CD4-positive, CD25-positive, alpha-beta regulatory T cell (primary cell): ENCODE data around the gene AFDN. TPM values are rescaled to one million over a fixed set of nuclear protein-coding genes. Genes with fewer than 3 reads are reported as not detected.

Experiments used
- ATAC-seq, 2 donors: fragments of 150-1000 bp; cut with Tn5 transposase; one replicate each; pipeline ENCODE4 v1.10.0; 2021; ENCODE audit warnings: low read depth in 2 of 2, moderate number of reproducible peaks in 2 of 2, moderate library complexity in 1 of 2
- DNase-seq, 3 donors: peaks; one replicate each; pipeline versions ENCODE4 v3.0.0 to v3.0.0-alpha.2; 2012 to 2022; ENCODE audit warnings: mixed read lengths in 1 of 3
- H3K27ac ChIP-seq: one replicate; pipeline ENCODE4 v1.7.0; 2013; ENCODE audit warnings: mild to moderate bottlenecking, low read length; ENCODE audit not compliant: insufficient read depth, poor library complexity, severe bottlenecking
- H3K27me3 ChIP-seq: one replicate; pipeline ENCODE4 v1.7.0; 2013; ENCODE audit warnings: low read length; ENCODE audit not compliant: control insufficient read depth, insufficient read depth
- H3K36me3 ChIP-seq: one replicate; pipeline ENCODE4 v1.7.0; 2013; ENCODE audit warnings: mild to moderate bottlenecking, low read length, moderate library complexity; ENCODE audit not compliant: control insufficient read depth, insufficient read depth
- H3K4me1 ChIP-seq: 2 replicates; pipeline ENCODE4 v1.7.0; 2013; ENCODE audit warnings: mild to moderate bottlenecking, low read length; ENCODE audit not compliant: insufficient read depth, control insufficient read depth, poor library complexity, severe bottlenecking
- H3K4me3 ChIP-seq: one replicate; pipeline ENCODE4 v1.7.0; 2013; ENCODE audit warnings: low read depth, mild to moderate bottlenecking, low read length, moderate library complexity
- H3K9me3 ChIP-seq, 2 experiments: 1 replicate in 1 of 2; 2 replicates in 1 of 2; pipeline ENCODE4 v1.7.0; 2013; ENCODE audit warnings: low read length in 2 of 2, mild to moderate bottlenecking in 1 of 2, moderate library complexity in 1 of 2; ENCODE audit not compliant: control insufficient read depth in 2 of 2
- H3K27ac Mint-ChIP-seq, 3 donors: one replicate each; pipeline ENCODE4 v1.8.0; 2020 to 2022; ENCODE audit warnings: mild to moderate bottlenecking in 3 of 3, mixed read lengths in 3 of 3, moderate library complexity in 2 of 3
- H3K27me3 Mint-ChIP-seq: one replicate; pipeline ENCODE4 v1.8.0; 2022; ENCODE audit warnings: mild to moderate bottlenecking, mixed read lengths
- H3K36me3 Mint-ChIP-seq: one replicate; pipeline ENCODE4 v1.8.0; 2020; ENCODE audit warnings: mixed read lengths
- H3K4me1 Mint-ChIP-seq, 4 donors: one replicate each; pipeline ENCODE4 v1.8.0; 2020 to 2022; ENCODE audit warnings: mixed read lengths in 4 of 4, mild to moderate bottlenecking in 1 of 4
- H3K4me3 Mint-ChIP-seq, 4 donors: one replicate each; pipeline ENCODE4 v1.8.0; 2020 to 2022; ENCODE audit warnings: mild to moderate bottlenecking in 4 of 4, mixed read lengths in 4 of 4, moderate library complexity in 3 of 4
- H3K9me3 Mint-ChIP-seq, 7 donors: one replicate each; pipeline ENCODE4 v1.8.0; 2020 to 2022; ENCODE audit warnings: mixed read lengths in 7 of 7, mild to moderate bottlenecking in 3 of 7, moderate library complexity in 2 of 7
- polyA plus RNA-seq, 4 donors: library from polyadenylated mRNA; unstranded; fragments of 300-500 nt; fragmentation: Illumina TruSeq; gene quantifications; one replicate each; pipeline ENCODE4 v1.2.3, GENCODE V29; 2021
- total RNA-seq: library from RNA; stranded (reverse); gene quantifications from one replicate; pipeline ENCODE4 v1.2.3, GENCODE V29; 2022

AFDN gene
- total and polyA plus RNA-seq, 5 donors from 2014 or later, result 2.0 to 39.9 (median 3.1) TPM

DNA sequence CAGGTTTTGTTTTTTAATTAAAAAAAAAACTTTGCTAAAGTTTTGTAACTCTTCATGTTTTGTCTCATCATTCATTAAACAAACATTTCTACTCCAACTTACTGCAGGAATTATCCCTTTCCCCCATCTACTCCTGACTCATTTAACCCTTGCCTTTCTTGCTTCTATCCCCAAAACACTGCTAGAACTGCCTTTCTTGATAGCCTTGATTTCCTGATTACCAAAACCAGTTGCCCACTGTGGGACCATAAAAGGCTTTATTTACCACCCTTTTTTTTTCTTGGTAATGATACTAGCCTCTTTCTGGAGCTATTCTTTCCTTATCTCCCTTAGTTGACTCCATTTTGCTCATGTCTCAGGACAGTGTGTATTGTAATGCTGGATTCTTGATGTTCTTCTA is 15.3 kb downstream of the AFDN start:
- H3K27ac Mint-ChIP-seq, result no peak overlapping the region
- Histone ChIP-seq H3K9me3 (no peaks in the 10 kb centered on the region), H3K27ac (no peak overlapping the region), H3K36me3 (no peaks in the 10 kb centered on the region), H3K4me1 (no peaks in the 10 kb centered on the region), H3K4me3 (no peak overlapping the region), H3K27me3 (no peaks in the 10 kb centered on the region)
- H3K4me3 Mint-ChIP-seq, result no peak overlapping the region
- H3K9me3 Mint-ChIP-seq, result no peaks in the 10 kb centered on the region
- ATAC-seq, result no peak
- DNase-seq, result no peak
- H3K27me3 Mint-ChIP-seq, result peaks cover 4% of the 10 kb centered on the region
- H3K36me3 Mint-ChIP-seq, result no peaks in the 10 kb centered on the region
- H3K4me1 Mint-ChIP-seq, result no peaks in the 10 kb centered on the region

DNA sequence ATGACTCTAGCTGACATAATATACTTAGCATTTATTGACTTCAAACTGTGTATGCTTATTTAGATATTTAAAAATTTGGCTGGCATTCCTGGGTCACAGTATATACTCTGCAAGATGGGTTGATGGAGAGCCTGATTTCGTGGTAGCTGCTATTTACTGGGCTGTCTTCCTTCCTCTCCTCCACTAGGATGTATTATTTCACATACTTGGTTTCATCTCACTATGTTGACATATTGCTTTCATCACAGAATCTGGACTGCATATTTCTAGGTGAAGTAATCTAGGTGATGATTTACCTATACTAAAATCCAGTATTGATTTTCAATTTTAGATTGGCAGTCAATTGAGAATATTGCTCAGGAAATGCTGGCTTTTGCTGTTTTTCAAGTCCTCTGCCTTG is 15.7 kb downstream of the AFDN start:
- peaks cover 4% of the 10 kb centered on the region for H3K27me3 Mint-ChIP-seq
- Histone ChIP-seq H3K27me3 (no peaks in the 10 kb centered on the region), H3K27ac (no peak overlapping the region), H3K36me3 (no peaks in the 10 kb centered on the region), H3K9me3 (no peaks in the 10 kb centered on the region), H3K4me1 (no peaks in the 10 kb centered on the region), H3K4me3 (no peak overlapping the region)
- no peaks in the 10 kb centered on the region for H3K4me1 Mint-ChIP-seq
- DNase-seq (no peak), ATAC-seq (no peak)
- no peak overlapping the region for H3K4me3 Mint-ChIP-seq
- H3K9me3 Mint-ChIP-seq, result no peaks in the 10 kb centered on the region
- H3K36me3 Mint-ChIP-seq, result no peaks in the 10 kb centered on the region
- peak overlapping the region in 1 of 3 donors; percentile 20 for H3K27ac Mint-ChIP-seq

DNA sequence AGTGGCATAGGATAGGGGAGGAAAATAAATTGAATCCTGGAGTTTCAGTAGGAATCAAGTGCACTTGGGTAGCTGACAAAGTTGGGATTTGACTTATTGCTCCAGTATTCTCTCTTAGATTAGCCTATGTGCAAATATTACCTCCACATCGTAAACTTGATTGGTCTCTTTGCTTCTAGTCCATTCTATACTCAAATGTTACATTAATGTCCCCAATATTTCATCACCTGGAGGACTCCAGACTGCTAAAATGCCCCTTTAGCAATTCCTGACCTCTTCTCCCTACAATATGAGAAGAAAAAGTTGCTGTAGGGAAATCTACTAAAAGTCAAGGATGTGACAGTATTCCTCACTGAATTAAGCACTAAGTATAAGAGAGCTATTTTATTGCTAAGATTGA is 16.3 kb downstream of the AFDN start:
- H3K27me3 Mint-ChIP-seq, result peaks cover 4% of the 10 kb centered on the region
- H3K27ac ChIP-seq, result no peak overlapping the region
- no peak overlapping the region for H3K4me3 ChIP-seq
- ATAC-seq (no peak), DNase-seq (no peak)
- no peaks in the 10 kb centered on the region for H3K27me3 ChIP-seq
- no peak overlapping the region for H3K4me3 Mint-ChIP-seq
- H3K4me1 ChIP-seq, result no peaks in the 10 kb centered on the region
- no peaks in the 10 kb centered on the region for H3K9me3 Mint-ChIP-seq
- H3K27ac Mint-ChIP-seq, result peak overlapping the region in 1 of 3 donors; percentile 20
- no peaks in the 10 kb centered on the region for H3K9me3 ChIP-seq
- H3K4me1 Mint-ChIP-seq, result peaks cover 0 to 4% (median 0%) of the 10 kb centered on the region in 4 donors
- H3K36me3 Mint-ChIP-seq, result no peaks in the 10 kb centered on the region
- no peaks in the 10 kb centered on the region for H3K36me3 ChIP-seq

- Histone ChIP-seq H3K36me3 (no peaks in the 10 kb centered on the region), H3K27ac (no peak overlapping the region), H3K4me3 (no peak overlapping the region), H3K4me1 (no peaks in the 10 kb centered on the region), H3K27me3 (peaks cover 2% of the 10 kb centered on the region), H3K9me3 (no peaks in the 10 kb centered on the region)
- no peak overlapping the region for H3K27ac Mint-ChIP-seq
- DNase-seq (no peak), ATAC-seq (no peak)
- no peaks in the 10 kb centered on the region for H3K36me3 Mint-ChIP-seq
- H3K9me3 Mint-ChIP-seq, result peaks cover 0 to 2% (median 0%) of the 10 kb centered on the region in 7 donors
- no peaks in the 10 kb centered on the region for H3K27me3 Mint-ChIP-seq
- peaks cover 0 to 6% (median 2%) of the 10 kb centered on the region in 4 donors for H3K4me1 Mint-ChIP-seq
- no peak overlapping the region for H3K4me3 Mint-ChIP-seq
Observed at GRCh38 chr6:167845856-167846255, 19.1 kb downstream of the AFDN start.

- Mint-ChIP-seq H3K4me3 (no peak overlapping the region), H3K27me3 (no peaks in the 10 kb centered on the region), H3K4me1 (peaks cover 0 to 11% (median 3%) of the 10 kb centered on the region in 4 donors), H3K9me3 (peaks cover 0 to 2% (median 0%) of the 10 kb centered on the region in 7 donors), H3K27ac (no peak overlapping the region), H3K36me3 (no peaks in the 10 kb centered on the region)
- H3K4me1 ChIP-seq, result no peaks in the 10 kb centered on the region
- H3K27me3 ChIP-seq, result peaks cover 2% of the 10 kb centered on the region
- no peak for DNase-seq
- H3K27ac ChIP-seq, result no peak overlapping the region
- H3K4me3 ChIP-seq, result no peak overlapping the region
- no peak for ATAC-seq
- H3K36me3 ChIP-seq, result no peaks in the 10 kb centered on the region
- H3K9me3 ChIP-seq, result no peaks in the 10 kb centered on the region
Observed at GRCh38 chr6:167846997-167847606, 20.4 kb downstream of the AFDN start.

- no peak overlapping the region for H3K27ac Mint-ChIP-seq
- H3K9me3 Mint-ChIP-seq, result peaks cover 0 to 2% (median 0%) of the 10 kb centered on the region in 7 donors
- H3K27me3 ChIP-seq, result peaks cover 2% of the 10 kb centered on the region
- no peaks in the 10 kb centered on the region for H3K4me1 ChIP-seq
- no peak for ATAC-seq
- no peak overlapping the region for H3K27ac ChIP-seq
- H3K36me3 Mint-ChIP-seq, result no peaks in the 10 kb centered on the region
- peaks cover 0 to 11% (median 3%) of the 10 kb centered on the region in 4 donors for H3K4me1 Mint-ChIP-seq
- H3K9me3 ChIP-seq, result no peaks in the 10 kb centered on the region
- H3K4me3 Mint-ChIP-seq, result no peak overlapping the region
- H3K27me3 Mint-ChIP-seq, result no peaks in the 10 kb centered on the region
- no peaks in the 10 kb centered on the region for H3K36me3 ChIP-seq
- DNase-seq, result no peak
- H3K4me3 ChIP-seq, result no peak overlapping the region
Observed at GRCh38 chr6:167847936-167848335, 21.2 kb downstream of the AFDN start.

DNA sequence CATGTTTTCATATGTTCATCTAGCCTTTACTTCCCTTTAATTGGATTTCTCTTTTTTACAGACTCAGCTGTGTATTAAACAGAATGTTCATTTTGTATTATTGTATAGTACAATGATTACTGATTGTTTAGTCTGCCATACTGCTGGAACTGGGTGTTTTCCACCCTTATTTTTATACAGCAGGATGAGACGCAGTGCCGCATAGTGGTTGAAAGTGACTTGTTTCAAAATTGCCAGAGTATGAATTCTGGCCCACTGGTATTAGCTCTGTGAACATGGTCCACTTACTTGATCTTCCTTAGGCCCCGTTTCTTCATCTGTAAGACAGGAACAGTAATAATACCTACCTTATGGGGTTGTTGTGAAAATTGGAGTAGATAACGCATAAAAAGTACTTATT is 22.1 kb downstream of the AFDN start:
- Histone ChIP-seq H3K27me3 (peaks cover 2% of the 10 kb centered on the region), H3K4me1 (no peaks in the 10 kb centered on the region), H3K9me3 (no peaks in the 10 kb centered on the region), H3K27ac (no peak overlapping the region), H3K36me3 (no peaks in the 10 kb centered on the region), H3K4me3 (no peak overlapping the region)
- peaks cover 0 to 2% (median 0%) of the 10 kb centered on the region in 7 donors for H3K9me3 Mint-ChIP-seq
- no peak overlapping the region for H3K4me3 Mint-ChIP-seq
- DNase-seq (no peak), ATAC-seq (no peak)
- H3K27me3 Mint-ChIP-seq, result no peaks in the 10 kb centered on the region
- peak overlapping the region in 1 of 3 donors; percentile 69 for H3K27ac Mint-ChIP-seq
- peaks cover 0 to 11% (median 3%) of the 10 kb centered on the region in 4 donors for H3K4me1 Mint-ChIP-seq
- H3K36me3 Mint-ChIP-seq, result no peaks in the 10 kb centered on the region

- peaks cover 2% of the 10 kb centered on the region for H3K27me3 ChIP-seq
- Mint-ChIP-seq H3K27me3 (no peaks in the 10 kb centered on the region), H3K4me1 (peaks cover 0 to 11% (median 3%) of the 10 kb centered on the region in 4 donors), H3K27ac (no peak overlapping the region), H3K9me3 (peaks cover 0 to 2% (median 0%) of the 10 kb centered on the region in 7 donors), H3K4me3 (no peak overlapping the region), H3K36me3 (no peaks in the 10 kb centered on the region)
- no peak overlapping the region for H3K27ac ChIP-seq
- ATAC-seq (no peak), DNase-seq (no peak)
- H3K36me3 ChIP-seq, result no peaks in the 10 kb centered on the region
- H3K9me3 ChIP-seq, result no peaks in the 10 kb centered on the region
- H3K4me3 ChIP-seq, result no peak overlapping the region
- no peaks in the 10 kb centered on the region for H3K4me1 ChIP-seq
Observed at GRCh38 chr6:167849846-167850459, 23.2 kb downstream of the AFDN start.
